ENCODE data around the gene CUL4A.
"Not testable (repeated sequence)": the region's sequence is repeated elsewhere in the genome, so short reads cannot be mapped to it uniquely, and the experiment has no call there.

GRCh38 chr13:113314112-113314511, 104.7 kb downstream of the CUL4A start:
- TF ChIP-seq ZNF239 (CRISPR knock-in tag; IDR thresholded peaks at IDR 0.05); JUND (IDR thresholded peaks at IDR 0.05; ENCODE audit: borderline replicate concordance, low read depth, low read length); JUND (tag; IDR thresholded peaks at IDR 0.05; ENCODE audit: borderline replicate concordance, low read depth, low read length): not testable (repeated sequence)

All from K562 (cell line).